Measurements from ENCODE around the gene PDE7B. TPM values are rescaled to one million over a fixed set of nuclear protein-coding genes. Genes with fewer than 3 reads are reported as not detected.

Gene PDE7B
- total and polyA plus RNA-seq, 2 of the 8 experiments (the other 6 are each of a cell fraction or from before 2014, with no cell fraction given): not detected

DNA sequence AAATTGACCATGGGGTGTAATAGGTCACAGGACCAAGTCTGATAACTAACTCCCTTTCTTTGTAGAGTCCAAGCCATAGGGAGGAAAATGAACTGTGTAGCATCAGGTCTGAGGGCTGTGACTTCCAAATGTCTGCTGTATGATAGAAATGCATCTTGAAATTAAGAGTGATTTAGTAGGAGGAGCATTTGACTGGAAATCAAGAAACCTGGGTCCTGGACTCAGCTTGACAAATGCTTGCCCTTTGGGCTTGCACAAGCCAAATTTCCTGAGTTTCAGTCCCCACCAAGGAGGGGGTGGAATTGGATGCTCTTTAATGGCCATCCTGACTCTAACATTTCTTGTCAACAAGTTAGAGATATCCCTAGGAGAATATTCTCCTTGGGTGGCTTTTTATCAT, 187.0 kb downstream of the PDE7B start:
- H3K9me3 ChIP-seq (ENCODE audit: insufficient read depth in 2 of 2, low read depth in 1 of 2, low read length in 1 of 2): no peaks in the 10 kb centered on the region
- H3K56ac ChIP-seq (replicated peaks; ENCODE audit: insufficient read length, low read depth, low read length): no peak overlapping the region
- DNase-seq (ENCODE audit: low read depth in 1 of 2, low spot score in 2 of 2) (no peak), FAIRE-seq (no peak)
- H2AFZ ChIP-seq (ENCODE audit: low read length): no peak overlapping the region
- H3K4ac ChIP-seq (replicated peaks; ENCODE audit: insufficient read length, low read depth, low read length): no peak overlapping the region
- no peaks in the 10 kb centered on the region for H4K20me1 ChIP-seq (replicated peaks in 1 of 2; ENCODE audit: control insufficient read depth in 1 of 2, insufficient read depth in 2 of 2, low read length in 2 of 2)
- no peak overlapping the region for H3K9ac ChIP-seq (replicated peaks in 1 of 4; ENCODE audit: extremely low read depth in 1 of 4, low read depth in 3 of 4, low read length in 3 of 4)
- H3K27me3 ChIP-seq (replicated peaks in 1 of 4; ENCODE audit: control insufficient read depth in 3 of 4, extremely low read depth in 1 of 4, insufficient read depth in 3 of 4, low read length in 3 of 4): no peaks in the 10 kb centered on the region
- no peak overlapping the region for H3K14ac ChIP-seq (ENCODE audit: insufficient read length)
- H3K4me1 ChIP-seq (replicated peaks in 1 of 4; ENCODE audit: control insufficient read depth in 3 of 4, insufficient read depth in 4 of 4, low read length in 3 of 4): peaks cover 0 to 2% (median 0%) of the 10 kb centered on the region in 4 experiments; a peak in 1 of 7 replicates
- H2BK15ac ChIP-seq (ENCODE audit: low read length): no peak overlapping the region
- H4K91ac ChIP-seq (replicated peaks; ENCODE audit: insufficient read length, low read length): no peak overlapping the region
- H4K5ac ChIP-seq (ENCODE audit: insufficient read length, low read depth, low read length): no peak overlapping the region
- no peak overlapping the region for H2BK20ac ChIP-seq (ENCODE audit: low read length)
- no peak overlapping the region for H3K27ac ChIP-seq (ENCODE audit: low read depth, low read length)
- H2BK12ac ChIP-seq (ENCODE audit: low read depth, low read length): no peak overlapping the region
- POLR2A ChIA-PET (ENCODE audit: partially characterized antibody): no interaction called here
- no peaks in the 10 kb centered on the region for H3K36me3 ChIP-seq (ENCODE audit: control insufficient read depth in 2 of 4, insufficient read depth in 4 of 4, low read length in 3 of 4)
- H3K4me2 ChIP-seq (ENCODE audit: insufficient read depth in 1 of 2, low read depth in 2 of 2, low read length in 2 of 2): no peak overlapping the region
- CTCF ChIA-PET (ENCODE audit: partially characterized antibody): no interaction called here
- no peaks in the 10 kb centered on the region for H3K79me1 ChIP-seq (ENCODE audit: low read depth, low read length)
- no peak overlapping the region for H4K8ac ChIP-seq (ENCODE audit: extremely low read depth, insufficient read depth, low read length)
- H2AK5ac ChIP-seq (ENCODE audit: low read depth, low read length): no peak overlapping the region
- H3K23me2 ChIP-seq (ENCODE audit: low read depth, low read length): no peaks in the 10 kb centered on the region
- no peak overlapping the region for H3K23ac ChIP-seq (ENCODE audit: insufficient read length)
- no peak overlapping the region for H3K4me3 ChIP-seq (ENCODE audit: extremely low read depth in 1 of 4, insufficient read depth in 2 of 4, low read depth in 3 of 4, low read length in 4 of 4)
- no peak overlapping the region for H2BK120ac ChIP-seq (replicated peaks; ENCODE audit: low read depth, low read length)
- H2BK5ac ChIP-seq (ENCODE audit: low read depth, low read length): no peak overlapping the region
- no peaks in the 10 kb centered on the region for H3K79me2 ChIP-seq (ENCODE audit: control insufficient read depth in 1 of 2, insufficient read depth in 2 of 2, low read length in 2 of 2)
- H3K18ac ChIP-seq (ENCODE audit: extremely low read depth, low read length): no peak overlapping the region
- no peak for TF ChIP-seq RBBP5 (IDR thresholded peaks at IDR 0.05; ENCODE audit: borderline replicate concordance, low read depth, low read length)
- TF ChIP-seq HDAC6 (IDR thresholded peaks at IDR 0.05; ENCODE audit: low read depth, low read length): no peak
- TF ChIP-seq BACH1 (IDR thresholded peaks at IDR 0.05; ENCODE audit: low read length): no peak
- TF ChIP-seq RXRA (IDR thresholded peaks at IDR 0.05; ENCODE audit: insufficient read depth, low read depth, low read length): no peak
- TF ChIP-seq TEAD4 (IDR thresholded peaks at IDR 0.05; ENCODE audit: low read depth, low read length): no peak
- no peak for TF ChIP-seq BCL11A (IDR thresholded peaks at IDR 0.05; ENCODE audit: low read depth in 2 of 2, low read length in 2 of 2)
- TF ChIP-seq, protein P1, sequence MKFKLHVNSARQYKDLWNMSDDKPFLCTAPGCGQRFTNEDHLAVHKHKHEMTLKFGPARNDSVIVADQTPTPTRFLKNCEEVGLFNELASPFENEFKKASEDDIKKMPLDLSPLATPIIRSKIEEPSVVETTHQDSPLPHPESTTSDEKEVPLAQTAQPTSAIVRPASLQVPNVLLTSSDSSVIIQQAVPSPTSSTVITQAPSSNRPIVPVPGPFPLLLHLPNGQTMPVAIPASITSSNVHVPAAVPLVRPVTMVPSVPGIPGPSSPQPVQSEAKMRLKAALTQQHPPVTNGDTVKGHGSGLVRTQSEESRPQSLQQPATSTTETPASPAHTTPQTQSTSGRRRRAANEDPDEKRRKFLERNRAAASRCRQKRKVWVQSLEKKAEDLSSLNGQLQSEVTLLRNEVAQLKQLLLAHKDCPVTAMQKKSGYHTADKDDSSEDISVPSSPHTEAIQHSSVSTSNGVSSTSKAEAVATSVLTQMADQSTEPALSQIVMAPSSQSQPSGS (IDR thresholded peaks at IDR 0.05; ENCODE audit: low read length): no peak
- no peak for TF ChIP-seq CBX8 (IDR thresholded peaks at IDR 0.05; ENCODE audit: borderline replicate concordance, low read depth, low read length)
- no peak for TF ChIP-seq EZH2 (IDR thresholded peaks at IDR 0.05; ENCODE audit: low read depth, low read length, severe bottlenecking)
- no peak for TF ChIP-seq RNF2 (IDR thresholded peaks at IDR 0.05; ENCODE audit: borderline replicate concordance, low read depth, low read length, missing control alignments, poor library complexity, severe bottlenecking)
- no peak for TF ChIP-seq SIN3A (conservative IDR thresholded peaks at IDR 0.05 in 1 of 2, IDR thresholded peaks at IDR 0.05 in 1 of 2; ENCODE audit: low read depth in 1 of 2, low read length in 2 of 2)

All from H1 (cell line).